K562 (cell line): ENCODE results near the gene DHDDS. TPM values are rescaled to one million over a fixed set of nuclear protein-coding genes. Genes with fewer than 3 reads are reported as not detected.

Source experiments
- ATAC-seq: fragments of 200-7000 bp; cut with Tn5 transposase; 3 replicates; pipeline ENCODE4 v1.9.1; 2020; ENCODE audit warnings: moderate library complexity
- BruUV-seq: library from RNA; stranded (reverse); fragments of 400-500 nt; replicated peaks from 2 replicates; lab custom pipeline; 2021; lab: Mats Ljungman, UMichigan
- CTCF ChIA-PET: fragments of 300-600 bp; formaldehyde crosslinking; extraction: SDS; loops from one replicate; lab custom pipeline; 2021; ENCODE audit warnings: low intra/inter-chr PET ratio; lab: Yijun Ruan, JAX
- POLR2A ChIA-PET: fragments of 300-600, 350-650 bp; sonication (Branson Sonifier 250); formaldehyde crosslinking; extraction: SDS; loops from one replicate; lab custom pipeline; 2021; ENCODE audit warnings: antibody characterized with exemption, inconsistent platforms; lab: Yijun Ruan, JAX
- DNase-seq, 4 experiments: peaks; one replicate each; pipeline versions ENCODE4 v3.0.0 to v3.0.0-alpha.2; 2011 to 2018; ENCODE audit warnings: low spot score in 3 of 4, mixed read lengths in 3 of 4; ENCODE audit errors: extremely low read depth in 1 of 4
- FAIRE-seq: peaks from 2 replicates; lab custom pipeline; 2011; peaks lifted over from hg19 to GRCh38; lab: Jason Lieb, UNC
- H2AFZ ChIP-seq: 2 replicates; pipeline ENCODE4 v1.6.0; 2011; ENCODE audit warnings: low read depth, low read length, control low read depth, inconsistent platforms
- H3K27ac ChIP-seq: fragments of 200-600 bp; 3 replicates; pipeline ENCODE4 v1.8.0; 2011; ENCODE audit warnings: low read depth, mild to moderate bottlenecking, control low read depth, inconsistent platforms, low read length, moderate library complexity, mixed read lengths; ENCODE audit errors: extremely low read depth
- H3K27me3 ChIP-seq, 2 experiments: fragments of 300-600 bp in 1 of 2; 2 replicates in 1 of 2; 3 replicates in 1 of 2; pipeline versions ENCODE4 v1.6.0 to v1.8.0; 2011; ENCODE audit warnings: inconsistent platforms in 2 of 2, low read length in 2 of 2, mild to moderate bottlenecking in 1 of 2, mixed read lengths in 1 of 2, moderate library complexity in 1 of 2; ENCODE audit not compliant: control insufficient read depth in 2 of 2, insufficient read depth in 2 of 2
- H3K36me3 ChIP-seq: fragments of 300-600 bp; 3 replicates; pipeline ENCODE4 v1.8.0; 2011; ENCODE audit warnings: mild to moderate bottlenecking, low read length, inconsistent platforms; ENCODE audit not compliant: control insufficient read depth, insufficient read depth
- H3K4me1 ChIP-seq, 2 experiments: fragments of 200-600 bp in 1 of 2; replicated peaks in 1 of 2; 2 replicates in 1 of 2; 3 replicates in 1 of 2; pipeline versions ENCODE4 v1.5.1 to v1.8.0; 2011; ENCODE audit warnings: inconsistent platforms in 2 of 2, low read length in 2 of 2, mild to moderate bottlenecking in 1 of 2, mixed read lengths in 1 of 2, moderate library complexity in 1 of 2; ENCODE audit not compliant: control insufficient read depth in 2 of 2, insufficient read depth in 2 of 2
- H3K4me2 ChIP-seq: 2 replicates; pipeline ENCODE4 v1.6.1; 2011; ENCODE audit warnings: low read length, control low read depth, inconsistent platforms, mixed read lengths; ENCODE audit not compliant: insufficient read depth
- H3K4me3 ChIP-seq: fragments of 200-600 bp; sonication (generic), shearing (Covaris generic); 2 replicates; pipeline ENCODE4 v1.5.1; 2016; ENCODE audit warnings: control low read depth, inconsistent platforms
- H3K79me2 ChIP-seq: fragments of 200-600 bp; 3 replicates; pipeline ENCODE4 v1.8.0; 2011; ENCODE audit warnings: low read length, inconsistent platforms; ENCODE audit not compliant: control insufficient read depth, insufficient read depth
- H3K9ac ChIP-seq, 2 experiments: 2 replicates each; pipeline versions ENCODE4 v1.6.0 to v1.6.1; 2011; ENCODE audit warnings: low read depth in 2 of 2, low read length in 2 of 2, control low read depth in 1 of 2, inconsistent platforms in 1 of 2, mild to moderate bottlenecking in 1 of 2, mixed read lengths in 1 of 2; ENCODE audit not compliant: insufficient read depth in 1 of 2
- H3K9me1 ChIP-seq: one replicate; pipeline ENCODE4 v1.6.0; 2011; ENCODE audit warnings: inconsistent platforms, mild to moderate bottlenecking, low read length, moderate library complexity; ENCODE audit not compliant: control insufficient read depth, insufficient read depth
- H3K9me3 ChIP-seq: replicated peaks from 2 replicates; pipeline ENCODE4 v1.5.1; 2011; ENCODE audit warnings: low read depth, low read length, inconsistent platforms; ENCODE audit not compliant: control insufficient read depth, insufficient read depth
- H4K20me1 ChIP-seq: replicated peaks from 2 replicates; pipeline ENCODE4 v1.6.1; 2011; ENCODE audit warnings: low read length, inconsistent platforms, mixed read lengths; ENCODE audit not compliant: control insufficient read depth, insufficient read depth
- EHMT2 ChIP-seq: fragments of 450-650 bp; IDR thresholded peaks from 2 replicates; pipeline ENCODE4 v1.6.1; 2018; ENCODE audit warnings: antibody characterized with exemption
- HMG20A ChIP-seq: fragments of 450-650 bp; formaldehyde crosslinking; conservative IDR thresholded peaks from 2 replicates; pipeline ENCODE4 v1.4.0; 2020; ENCODE audit warnings: mild to moderate bottlenecking, mixed read lengths
- KHSRP ChIP-seq: fragments of 450-650 bp; IDR thresholded peaks from 2 replicates; pipeline ENCODE4 v1.6.1; 2017
- PATZ1 ChIP-seq: fragments of 250-450 bp; sonication (Bioruptor Pico); IDR thresholded peaks from 2 replicates; pipeline ENCODE4 v1.5.0; 2020; ENCODE audit warnings: mild to moderate bottlenecking, borderline replicate concordance
- SIN3A ChIP-seq, 2 experiments: fragments of 150-350 bp in 1 of 2; IDR thresholded peaks; 2 replicates each; pipeline ENCODE4 v1.6.1; 2011 to 2016; ENCODE audit warnings: borderline replicate concordance in 2 of 2, low read depth in 2 of 2, low read length in 2 of 2, mild to moderate bottlenecking in 2 of 2, moderate library complexity in 2 of 2; ENCODE audit not compliant: control insufficient read depth in 1 of 2
- TRIM28 ChIP-seq: fragments of 450-650 bp; IDR thresholded peaks from 2 replicates; pipeline ENCODE4 v1.6.1; 2017
- ZC3H8 ChIP-seq: fragments of 450-650 bp; IDR thresholded peaks from 2 replicates; pipeline ENCODE4 v1.6.1; 2017
- ZNF668 ChIP-seq: fragments of 250-450 bp; sonication (Bioruptor Pico); IDR thresholded peaks from 2 replicates; pipeline ENCODE4 v1.8.0; 2022; ENCODE audit warnings: mild to moderate bottlenecking, inconsistent platforms
- ZNF740 ChIP-seq, 3 experiments: fragments of 200-800 bp in 1 of 3; sonication (Bioruptor generic) in 1 of 3; sonication (generic) in 1 of 3; formaldehyde crosslinking in 1 of 3; IDR thresholded peaks; 2 replicates each; pipeline versions ENCODE4 v1.6.1 to v1.8.0; 2016 to 2022; ENCODE audit warnings: mild to moderate bottlenecking in 2 of 3, missing compliant biosample characterization in 2 of 3, missing genetic modification characterization in 2 of 3, missing genetic modification reagents in 1 of 3
- WGBS: fragments of 100-300 bp; shearing (Covaris generic); methylation state at CpG from one replicate; pipeline ENCODE4 v1.1.6; 2016; ENCODE audit warnings: low coverage, mixed read lengths; ENCODE audit not compliant: insufficient coverage; ENCODE audit errors: missing lambda C conversion rate; 5-methylcytosine and 5-hydroxymethylcytosine counted together
- in situ Hi-C: fragments of 300-500 bp; cut with MboI; formaldehyde crosslinking; loops from 4 replicates; pipeline ENCODE4 v1.15.0; 2018; ENCODE audit warnings: inconsistent platforms, mixed read lengths
- intact Hi-C: fragments of 100-400 bp; cut with micrococcal nuclease; formaldehyde crosslinking; loops from 2 replicates; pipeline ENCODE4 v1.14.2; 2022
- polyA plus RNA-seq, 8 experiments: library from polyadenylated mRNA; depleted of rRNA in 4 of 8; stranded (reverse) in 5 of 8; unstranded in 3 of 8; fragments of >200 nt; fragmentation: Nextera tagmentation in 2 of 8; fragmentation: Illumina TruSeq in 1 of 8; extraction: Ambion mirVana in 2 of 8; extraction: Trizol in 1 of 8; gene quantifications; 2 replicates each; pipeline versions ENCODE4 v1.2.1 to v1.2.3, GENCODE V29; 2011 to 2014; ENCODE audit warnings: inconsistent platforms in 1 of 8, missing spikeins in 1 of 8
- total RNA-seq, 7 experiments: library from RNA; depleted of rRNA in 6 of 7; stranded (reverse); fragments of >200 nt in 6 of 7; fragmentation: Illumina TruSeq in 2 of 7; extraction: Trizol in 2 of 7; gene quantifications; 2 replicates each; pipeline versions ENCODE4 v1.2.1 to v1.2.3, GENCODE V29; 2011 to 2021; ENCODE audit warnings: low replicate concordance in 1 of 7
- TF ChIP-seq, protein P1 (sequence below): fragments of 450-650 bp; IDR thresholded peaks from 2 replicates; pipeline ENCODE4 v1.7.0; 2016; ENCODE audit warnings: borderline replicate concordance
- TF ChIP-seq, protein P2 (sequence below): conservative IDR thresholded peaks from 2 replicates; pipeline ENCODE4 v1.6.1; 2011; ENCODE audit warnings: low read depth, mild to moderate bottlenecking, low read length; ENCODE audit not compliant: control insufficient read depth
- TF ChIP-seq, protein P3 (sequence below): sonication (generic); formaldehyde crosslinking; IDR thresholded peaks from 2 replicates; pipeline ENCODE4 v1.5.0; 2020; ENCODE audit warnings: missing genetic modification reagents

DHDDS gene
- total and polyA plus RNA-seq, 9 of the 15 experiments (the other 6 are each of a cell fraction or from before 2014, with no cell fraction given) = 33.3 to 55.0 (median 44.3) TPM

- DNase-seq (no peak), FAIRE-seq (no peak), ATAC-seq (no peak)
- Histone ChIP-seq H3K4me3 (no peak overlapping the region), H3K79me2 (no peaks in the 10 kb centered on the region), H3K9me1 (no peaks in the 10 kb centered on the region), H3K9ac (no peak overlapping the region), H3K36me3 (no peaks in the 10 kb centered on the region), H3K4me1 (peaks cover 12 to 39% of the 10 kb centered on the region in 2 experiments; a peak in 4 of 5 replicates), H3K9me3 (no peaks in the 10 kb centered on the region), H3K27me3 (peaks cover 0 to 5% of the 10 kb centered on the region in 2 experiments; a peak in 1 of 5 replicates), H4K20me1 (peaks cover 5% of the 10 kb centered on the region; the same call in 1 of the 2 replicates), H3K27ac (no peak overlapping the region), H2AFZ (no peak overlapping the region), H3K4me2 (no peak overlapping the region)
- in situ Hi-C loops (no loop called here), intact Hi-C loops (no loop called here)
- TSS peak; percentile 29 for BruUV-seq
- 0% methylated on average over 1 of the region's 1 CpG for WGBS
- POLR2A ChIA-PET = interaction anchor here (1.1 kb wide), 1 partner anchor 14 kb away, joined by 3 read pairs; no protein-coding TSS in a partner anchor
- CTCF ChIA-PET = no interaction called here
- no peak for TF ChIP-seq ZNF668 (CRISPR knock-in tag)
- no peak for TF ChIP-seq HMG20A (CRISPR knock-in tag)
- TF ChIP-seq, protein P1, sequence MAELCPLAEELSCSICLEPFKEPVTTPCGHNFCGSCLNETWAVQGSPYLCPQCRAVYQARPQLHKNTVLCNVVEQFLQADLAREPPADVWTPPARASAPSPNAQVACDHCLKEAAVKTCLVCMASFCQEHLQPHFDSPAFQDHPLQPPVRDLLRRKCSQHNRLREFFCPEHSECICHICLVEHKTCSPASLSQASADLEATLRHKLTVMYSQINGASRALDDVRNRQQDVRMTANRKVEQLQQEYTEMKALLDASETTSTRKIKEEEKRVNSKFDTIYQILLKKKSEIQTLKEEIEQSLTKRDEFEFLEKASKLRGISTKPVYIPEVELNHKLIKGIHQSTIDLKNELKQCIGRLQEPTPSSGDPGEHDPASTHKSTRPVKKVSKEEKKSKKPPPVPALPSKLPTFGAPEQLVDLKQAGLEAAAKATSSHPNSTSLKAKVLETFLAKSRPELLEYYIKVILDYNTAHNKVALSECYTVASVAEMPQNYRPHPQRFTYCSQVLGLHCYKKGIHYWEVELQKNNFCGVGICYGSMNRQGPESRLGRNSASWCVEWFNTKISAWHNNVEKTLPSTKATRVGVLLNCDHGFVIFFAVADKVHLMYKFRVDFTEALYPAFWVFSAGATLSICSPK = no peak
- no peak for TF ChIP-seq TRIM28
- no peak for TF ChIP-seq ZC3H8
- TF ChIP-seq, protein P2, sequence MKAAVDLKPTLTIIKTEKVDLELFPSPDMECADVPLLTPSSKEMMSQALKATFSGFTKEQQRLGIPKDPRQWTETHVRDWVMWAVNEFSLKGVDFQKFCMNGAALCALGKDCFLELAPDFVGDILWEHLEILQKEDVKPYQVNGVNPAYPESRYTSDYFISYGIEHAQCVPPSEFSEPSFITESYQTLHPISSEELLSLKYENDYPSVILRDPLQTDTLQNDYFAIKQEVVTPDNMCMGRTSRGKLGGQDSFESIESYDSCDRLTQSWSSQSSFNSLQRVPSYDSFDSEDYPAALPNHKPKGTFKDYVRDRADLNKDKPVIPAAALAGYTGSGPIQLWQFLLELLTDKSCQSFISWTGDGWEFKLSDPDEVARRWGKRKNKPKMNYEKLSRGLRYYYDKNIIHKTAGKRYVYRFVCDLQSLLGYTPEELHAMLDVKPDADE = no peak
- TF ChIP-seq EHMT2 = no peak
- TF ChIP-seq KHSRP = no peak
- TF ChIP-seq, protein P3, sequence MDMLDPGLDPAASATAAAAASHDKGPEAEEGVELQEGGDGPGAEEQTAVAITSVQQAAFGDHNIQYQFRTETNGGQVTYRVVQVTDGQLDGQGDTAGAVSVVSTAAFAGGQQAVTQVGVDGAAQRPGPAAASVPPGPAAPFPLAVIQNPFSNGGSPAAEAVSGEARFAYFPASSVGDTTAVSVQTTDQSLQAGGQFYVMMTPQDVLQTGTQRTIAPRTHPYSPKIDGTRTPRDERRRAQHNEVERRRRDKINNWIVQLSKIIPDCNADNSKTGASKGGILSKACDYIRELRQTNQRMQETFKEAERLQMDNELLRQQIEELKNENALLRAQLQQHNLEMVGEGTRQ = no peak
- no peak for TF ChIP-seq PATZ1 (CRISPR knock-in tag)
- TF ChIP-seq ZNF740 (CRISPR knock-in tag; IDR thresholded peaks at IDR 0.05) = no peak
- TF ChIP-seq ZNF740 (tag; IDR thresholded peaks at IDR 0.05) = no peak
- no peak for TF ChIP-seq SIN3A (IDR thresholded peaks at IDR 0.05; ENCODE audit: borderline replicate concordance in 2 of 2, control insufficient read depth in 1 of 2, low read depth in 2 of 2, low read length in 2 of 2)
Observed at GRCh38 chr1:26413031-26413430, 19.1 kb upstream of the DHDDS start.
